GM18517 (cell line): ENCODE data around the gene TFDP1.
"Not testable (repeated sequence)": the region's sequence is repeated elsewhere in the genome, so short reads cannot be mapped to it uniquely, and the experiment has no call there.

ENCODE experiments used
- ATAC-seq: cut with Tn5 transposase; IDR thresholded peaks from one replicate; pipeline ENCODE4 v1.9.1; 2021; ENCODE audit warnings: mild to moderate bottlenecking, moderate library complexity; ENCODE audit not compliant: unreplicated experiment

Gene TFDP1

GRCh38 chr13:113610266-113610665, 25.7 kb downstream of the TFDP1 start:
- ATAC-seq, result no peak

- ATAC-seq, result no peak
Observed at GRCh38 chr13:113611996-113612395, 27.4 kb downstream of the TFDP1 start.

- no peak for ATAC-seq
Observed at GRCh38 chr13:113612607-113613006, 28.1 kb downstream of the TFDP1 start.

DNA sequence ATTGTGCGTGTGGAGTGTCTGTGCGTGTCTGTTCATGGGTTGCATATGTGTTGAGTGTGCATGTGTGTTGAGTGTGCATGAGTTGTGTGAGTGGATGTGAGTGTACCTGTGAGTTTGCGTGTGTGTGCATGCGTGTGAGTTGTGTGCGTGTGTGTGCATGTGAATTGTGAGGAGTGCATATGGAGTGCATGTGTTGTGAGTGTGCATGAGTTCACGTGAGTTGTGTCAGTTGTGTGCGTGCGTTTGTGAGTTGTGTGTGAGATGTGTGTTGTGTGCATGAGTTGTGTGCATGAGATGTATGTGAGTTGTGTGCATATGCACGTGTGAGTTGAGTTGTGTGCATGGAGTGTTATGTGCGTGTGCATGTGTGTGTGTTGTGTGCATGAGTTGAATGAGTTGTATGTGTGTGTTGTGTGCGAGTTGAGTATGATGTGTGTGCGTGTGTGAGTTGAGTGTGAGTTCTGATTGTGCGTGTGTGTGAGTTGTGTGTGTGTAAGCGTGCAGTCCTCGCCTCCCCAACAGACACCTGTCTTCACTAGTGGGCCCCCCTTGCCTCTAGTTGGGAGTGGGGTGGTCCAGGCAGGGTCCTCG, 29.3 kb downstream of the TFDP1 start:
- ATAC-seq, result no peak

DNA sequence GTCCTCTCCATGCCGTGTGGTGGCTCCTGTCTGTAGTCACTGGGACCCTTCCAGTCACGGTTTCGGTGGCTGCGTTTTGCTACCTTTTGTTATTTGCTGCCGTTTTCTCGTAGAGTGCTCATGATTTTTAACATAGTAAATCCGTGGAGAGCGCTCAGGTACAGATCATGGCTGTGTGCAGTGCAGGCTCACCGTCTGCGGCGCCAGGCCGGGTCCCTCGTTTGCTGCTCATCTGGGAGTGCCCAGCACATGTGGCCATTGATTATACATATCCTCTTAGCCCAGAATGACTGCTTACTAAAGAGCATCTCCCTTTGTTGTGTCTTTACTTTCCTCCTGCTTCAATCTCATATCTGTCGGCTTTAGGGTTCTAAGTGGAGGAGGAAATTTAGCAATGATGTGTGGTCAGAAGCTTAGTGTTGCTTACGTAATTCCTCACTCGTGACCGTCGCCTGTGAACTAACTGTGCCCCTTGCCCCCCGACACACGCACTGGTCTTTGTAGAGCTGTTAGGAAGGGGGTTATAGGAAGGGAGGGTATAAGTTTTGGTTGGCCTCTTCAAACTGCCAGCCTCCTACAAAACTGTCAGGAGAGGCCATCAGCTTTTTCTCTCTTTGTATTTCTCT, 31.8 kb downstream of the TFDP1 start:
- ATAC-seq, result no peak

- ATAC-seq, result no peak
Observed at GRCh38 chr13:113616991-113617749, 32.6 kb downstream of the TFDP1 start.

DNA sequence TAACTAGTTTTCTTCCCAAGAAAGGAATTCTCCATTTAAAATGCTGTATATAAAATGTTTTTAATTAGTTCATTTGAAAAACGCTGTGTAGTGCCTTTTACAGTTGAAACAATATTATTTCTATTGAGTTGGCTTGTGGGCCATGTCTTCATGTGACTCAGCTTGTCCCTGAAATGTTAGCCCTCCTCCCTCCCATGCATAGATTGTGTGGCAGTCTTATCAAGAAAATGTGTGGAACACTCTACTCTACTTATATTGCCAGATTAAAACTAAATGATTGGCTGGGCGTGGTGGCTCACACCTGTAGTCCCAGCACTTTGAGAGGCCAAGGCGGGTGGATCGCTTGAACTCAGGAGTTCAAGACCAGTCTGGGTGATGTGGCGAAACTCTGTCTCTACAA, 33.4 kb downstream of the TFDP1 start:
- ATAC-seq, result no peak

DNA sequence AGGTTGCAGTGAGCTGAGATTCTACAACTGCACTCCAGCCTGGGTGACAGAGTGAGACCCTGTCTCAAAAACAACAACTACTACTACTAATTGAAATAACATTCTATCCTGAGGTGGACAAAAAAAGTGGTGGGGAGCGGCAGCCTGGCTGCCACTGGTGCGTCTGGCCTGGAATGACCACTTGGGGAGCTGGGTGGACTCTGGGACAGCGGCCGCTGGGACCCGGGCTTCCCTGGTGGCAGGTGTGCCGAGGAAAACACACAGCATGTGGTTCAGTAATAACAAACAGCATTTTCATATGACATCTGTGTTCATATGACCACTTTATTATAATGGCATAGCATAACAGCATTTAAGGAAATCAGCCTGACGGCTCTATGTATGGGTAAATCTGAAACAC, 33.9 kb downstream of the TFDP1 start:
- no peak for ATAC-seq

- no peak for ATAC-seq
Observed at GRCh38 chr13:113620036-113620796, 35.7 kb downstream of the TFDP1 start.

DNA sequence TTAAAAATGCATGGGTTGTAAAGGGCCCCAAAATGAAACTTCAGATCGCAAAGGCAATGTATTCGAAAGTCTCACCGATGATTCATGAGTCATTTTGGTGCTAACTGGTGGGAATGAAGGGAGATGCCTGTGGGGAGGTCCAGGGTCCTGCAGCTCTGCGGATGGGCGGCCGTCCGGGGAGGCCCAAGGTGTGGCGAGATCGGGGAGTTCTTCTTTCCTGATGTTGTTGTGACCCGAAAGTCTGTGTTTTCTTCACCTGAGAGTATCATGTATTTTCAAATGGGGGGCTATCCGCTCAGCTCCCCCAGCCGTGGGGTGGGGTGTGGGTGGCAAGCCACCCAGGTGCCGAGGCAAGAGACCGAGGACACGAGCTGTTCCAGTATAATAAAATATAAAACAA, 36.5 kb downstream of the TFDP1 start:
- no peak for ATAC-seq

GRCh38 chr13:113621498-113621897, 36.9 kb downstream of the TFDP1 start:
- ATAC-seq, result not testable (repeated sequence)

GRCh38 chr13:113621986-113622550, 37.5 kb downstream of the TFDP1 start:
- not testable (repeated sequence) for ATAC-seq

DNA sequence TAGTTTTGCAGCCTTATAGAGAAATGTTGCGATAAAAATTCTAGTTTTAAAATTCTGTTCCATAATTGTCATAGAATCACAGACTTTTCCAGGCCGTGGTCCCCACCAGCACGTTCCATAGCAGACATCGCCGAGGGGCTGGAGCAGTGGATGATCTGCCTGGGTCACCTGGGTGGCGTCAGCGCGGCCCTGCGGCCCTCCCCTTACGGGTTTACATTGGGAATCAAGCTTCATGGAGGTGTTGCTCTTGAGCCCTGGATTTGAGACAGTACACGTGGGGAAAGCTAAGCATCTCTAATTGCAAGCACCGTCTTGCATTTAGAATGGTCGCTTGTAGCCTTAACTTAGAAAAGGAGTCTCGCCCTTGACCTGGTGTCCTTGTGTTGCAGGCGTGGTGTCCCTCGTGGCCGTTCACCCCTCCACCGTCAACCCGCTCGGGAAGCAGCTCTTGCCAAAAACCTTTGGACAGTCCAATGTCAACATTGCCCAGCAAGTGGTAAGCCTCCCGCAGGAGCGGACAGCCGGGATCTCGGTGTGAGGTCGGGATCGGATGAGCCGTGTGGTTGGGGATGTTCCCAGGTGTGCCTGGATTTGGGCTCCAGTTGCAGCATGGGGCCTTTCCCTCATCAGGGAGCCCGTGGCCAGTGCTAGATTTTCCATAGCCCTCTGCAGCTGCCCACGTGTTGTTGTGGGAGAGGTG, 38.4 kb downstream of the TFDP1 start:
- no peak for ATAC-seq

DNA sequence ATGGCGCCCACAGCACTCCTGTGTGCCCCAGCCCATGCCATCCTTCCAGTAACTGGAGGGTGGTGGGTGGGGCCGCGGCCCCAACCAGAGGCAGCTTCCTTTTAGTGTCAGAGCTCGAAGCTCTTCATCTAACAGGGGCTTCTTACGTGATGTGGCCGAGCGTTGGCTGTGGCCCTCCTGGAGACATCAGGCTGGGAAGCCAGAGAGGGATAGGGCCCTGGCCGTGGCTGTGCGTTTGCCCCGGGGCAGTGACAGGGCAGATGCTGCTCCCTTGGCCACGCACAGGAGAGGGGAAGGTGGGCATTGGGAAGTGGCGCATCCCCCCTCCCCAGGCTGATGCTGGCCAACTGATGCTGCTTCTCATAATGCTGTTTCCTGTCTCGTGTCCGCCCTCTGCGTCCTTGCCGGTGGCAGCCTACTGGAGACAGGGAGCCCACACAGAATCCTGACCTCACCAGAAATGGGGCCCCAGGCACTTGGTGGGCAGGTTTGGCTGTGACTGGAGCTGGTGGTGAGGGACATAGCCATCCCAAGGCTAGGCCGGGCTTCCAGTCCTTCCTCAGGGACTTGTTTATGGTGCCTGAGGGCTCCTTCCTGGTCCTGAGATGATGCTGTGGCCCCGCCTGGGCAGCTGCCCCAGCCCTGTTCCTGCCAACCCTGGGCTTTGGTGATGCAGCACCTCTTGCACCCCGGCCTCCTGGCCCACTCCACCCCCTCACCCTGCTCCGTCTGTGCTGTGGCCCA, 39.1 kb downstream of the TFDP1 start:
- no peak for ATAC-seq

GRCh38 chr13:113624235-113624587, 39.7 kb downstream of the TFDP1 start:
- ATAC-seq, result no peak

DNA sequence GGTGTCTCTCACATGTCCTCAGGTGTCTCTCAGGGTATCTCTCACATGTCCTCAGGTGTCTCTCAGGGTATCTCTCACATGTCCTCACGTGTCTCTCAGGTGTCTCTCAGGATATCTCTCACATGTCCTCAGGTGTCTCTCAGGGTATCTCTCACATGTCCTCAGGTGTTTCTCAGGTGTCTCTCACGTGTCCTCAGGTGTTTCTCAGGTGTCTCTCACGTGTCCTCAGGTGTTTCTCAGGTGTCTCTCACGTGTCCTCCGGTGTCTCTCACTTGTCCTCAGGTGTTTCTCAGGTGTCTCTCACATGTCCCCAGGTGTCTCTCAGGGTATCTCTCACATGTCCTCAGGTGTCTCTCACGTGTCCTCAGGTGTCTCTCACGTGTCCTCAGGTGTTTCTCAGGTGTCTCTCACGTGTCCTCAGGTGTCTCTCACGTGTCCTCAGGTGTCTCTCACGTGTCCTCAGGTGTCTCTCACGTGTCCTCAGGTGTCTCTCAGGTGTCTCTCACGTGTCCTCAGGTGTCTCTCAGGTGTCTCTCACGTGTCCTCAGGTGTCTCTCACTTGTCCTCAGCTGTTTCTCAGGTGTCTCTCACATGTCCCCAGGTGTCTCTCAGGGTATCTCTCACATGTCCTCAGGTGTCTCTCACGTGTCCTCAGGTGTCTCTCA, 40.2 kb downstream of the TFDP1 start:
- ATAC-seq, result not testable (repeated sequence)

- ATAC-seq, result no peak
Observed at GRCh38 chr13:113625965-113626721, 41.6 kb downstream of the TFDP1 start.

DNA sequence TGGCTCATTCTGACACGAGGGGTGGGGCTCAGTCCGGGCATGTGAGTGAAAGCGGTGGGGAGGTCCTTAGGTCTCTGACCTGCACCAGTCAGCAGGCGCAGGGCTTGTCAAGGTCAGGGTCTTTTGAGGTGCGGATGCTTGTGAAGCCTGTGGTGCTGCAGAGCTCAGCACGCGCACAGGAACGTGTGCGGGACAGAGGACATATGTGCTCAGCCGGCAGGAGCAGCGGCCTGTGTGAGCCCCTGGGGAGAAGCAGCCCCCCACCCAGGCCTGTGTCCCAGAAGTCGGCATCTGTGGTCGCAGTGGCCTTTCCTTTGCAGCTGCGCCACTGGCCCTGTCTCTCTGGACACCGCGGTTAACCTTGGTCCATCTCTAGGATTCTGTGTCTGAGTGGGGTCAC, 42.6 kb downstream of the TFDP1 start:
- ATAC-seq, result no peak
